ENCODE measurements around the gene KY. TPM values are rescaled to one million over a fixed set of nuclear protein-coding genes. Genes with fewer than 3 reads are reported as not detected.

The KY gene
- total RNA-seq, 4 donors from 2014 or later = 0.68 to 3.3 (median 1.8) TPM

GRCh38 chr3:134666885-134667284 is 16.1 kb upstream of the KY start:
- Histone ChIP-seq H3K36me3 (no peaks in the 10 kb centered on the region), H3K9me3 (no peaks in the 10 kb centered on the region), H3K4me3 (no peak overlapping the region), H3K27ac (no peak overlapping the region), H3K4me1 (peaks cover 17 to 19% of the 10 kb centered on the region in 2 donors), H3K27me3 (no peaks in the 10 kb centered on the region)
- intact Hi-C loops (cut with DNase I; ENCODE audit: low total_unique reads) = no loop called here
- no peak for DNase-seq
- in situ Hi-C loops (cut with MboI; ENCODE audit: low sequenced_read_pairs in 4 of 4) = no loop called here
- no peak for TF ChIP-seq POLR2A (IDR thresholded peaks at IDR 0.05)
- TF ChIP-seq, protein P1, sequence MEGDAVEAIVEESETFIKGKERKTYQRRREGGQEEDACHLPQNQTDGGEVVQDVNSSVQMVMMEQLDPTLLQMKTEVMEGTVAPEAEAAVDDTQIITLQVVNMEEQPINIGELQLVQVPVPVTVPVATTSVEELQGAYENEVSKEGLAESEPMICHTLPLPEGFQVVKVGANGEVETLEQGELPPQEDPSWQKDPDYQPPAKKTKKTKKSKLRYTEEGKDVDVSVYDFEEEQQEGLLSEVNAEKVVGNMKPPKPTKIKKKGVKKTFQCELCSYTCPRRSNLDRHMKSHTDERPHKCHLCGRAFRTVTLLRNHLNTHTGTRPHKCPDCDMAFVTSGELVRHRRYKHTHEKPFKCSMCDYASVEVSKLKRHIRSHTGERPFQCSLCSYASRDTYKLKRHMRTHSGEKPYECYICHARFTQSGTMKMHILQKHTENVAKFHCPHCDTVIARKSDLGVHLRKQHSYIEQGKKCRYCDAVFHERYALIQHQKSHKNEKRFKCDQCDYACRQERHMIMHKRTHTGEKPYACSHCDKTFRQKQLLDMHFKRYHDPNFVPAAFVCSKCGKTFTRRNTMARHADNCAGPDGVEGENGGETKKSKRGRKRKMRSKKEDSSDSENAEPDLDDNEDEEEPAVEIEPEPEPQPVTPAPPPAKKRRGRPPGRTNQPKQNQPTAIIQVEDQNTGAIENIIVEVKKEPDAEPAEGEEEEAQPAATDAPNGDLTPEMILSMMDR (IDR thresholded peaks at IDR 0.05 in 4 of 5, conservative IDR thresholded peaks at IDR 0.05 in 1 of 5) = no peak
- ATAC-seq = no peak

GRCh38 chr3:134666466-134666865 is 15.6 kb upstream of the KY start:
- Histone ChIP-seq H3K27ac (no peak overlapping the region), H3K27me3 (no peaks in the 10 kb centered on the region), H3K4me1 (peaks cover 17 to 19% of the 10 kb centered on the region in 2 donors), H3K9me3 (no peaks in the 10 kb centered on the region), H3K36me3 (no peaks in the 10 kb centered on the region), H3K4me3 (no peak overlapping the region)
- in situ Hi-C loops (cut with MboI; ENCODE audit: low sequenced_read_pairs in 4 of 4) = no loop called here
- DNase-seq = peak; percentile 39 to 59
- TF ChIP-seq, protein P1 (IDR thresholded peaks at IDR 0.05 in 4 of 5, conservative IDR thresholded peaks at IDR 0.05 in 1 of 5) = no peak
- TF ChIP-seq POLR2A (IDR thresholded peaks at IDR 0.05) = no peak
- intact Hi-C loops (cut with DNase I; ENCODE audit: low total_unique reads) = no loop called here
- peak; percentile 61 to 86 for ATAC-seq

DNA sequence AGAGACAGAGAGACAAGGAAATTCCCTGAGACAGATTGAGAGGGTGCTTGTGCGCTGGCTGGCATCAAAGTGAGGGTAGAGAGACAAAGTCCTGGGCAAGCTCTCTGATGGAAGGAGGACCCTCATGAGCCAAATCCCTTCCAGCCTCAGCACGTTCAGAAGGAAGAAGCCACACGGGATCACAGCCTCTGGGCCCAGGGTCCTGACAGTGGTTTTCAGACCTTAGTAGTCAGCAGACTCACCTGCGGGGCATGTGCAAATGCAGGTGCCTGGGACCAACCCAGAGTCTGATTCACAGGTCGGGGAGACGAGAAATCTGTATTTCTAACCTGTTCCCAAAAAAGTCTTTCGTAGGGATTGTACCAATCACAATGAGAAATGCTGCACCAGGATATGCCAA is 15.2 kb upstream of the KY start:
- intact Hi-C loops (cut with DNase I; ENCODE audit: low total_unique reads) = no loop called here
- in situ Hi-C loops (cut with MboI; ENCODE audit: low sequenced_read_pairs in 4 of 4) = no loop called here
- DNase-seq (no peak), ATAC-seq (no peak)
- Histone ChIP-seq H3K4me3 (no peak overlapping the region), H3K4me1 (peaks cover 17 to 19% of the 10 kb centered on the region in 2 donors), H3K27ac (no peak overlapping the region), H3K27me3 (no peaks in the 10 kb centered on the region), H3K9me3 (no peaks in the 10 kb centered on the region), H3K36me3 (no peaks in the 10 kb centered on the region)
- TF ChIP-seq, protein P1 (IDR thresholded peaks at IDR 0.05 in 4 of 5, conservative IDR thresholded peaks at IDR 0.05 in 1 of 5) = no peak
- no peak for TF ChIP-seq POLR2A (IDR thresholded peaks at IDR 0.05)

DNA sequence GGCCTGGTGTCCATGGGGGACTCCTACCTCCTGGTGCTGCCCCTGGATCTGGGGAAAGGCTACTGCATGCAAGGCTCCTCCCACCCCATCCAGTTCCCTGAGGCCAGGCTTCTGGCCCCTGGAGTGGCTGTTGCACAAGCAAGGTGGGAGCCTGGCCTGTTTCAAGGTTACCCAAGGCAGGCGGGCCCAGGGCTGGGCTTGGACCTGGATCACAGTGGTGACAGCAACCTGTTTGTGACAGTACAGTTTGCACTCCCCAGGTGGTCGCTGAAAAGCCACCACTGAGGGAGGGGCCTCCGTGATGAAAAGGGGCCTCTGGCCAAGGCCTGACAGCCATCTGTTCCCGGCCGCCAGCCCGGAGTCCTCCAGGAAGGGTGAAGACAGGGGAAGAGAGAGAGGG is 14.4 kb upstream of the KY start:
- no peak overlapping the region for H3K27ac ChIP-seq
- no peaks in the 10 kb centered on the region for H3K9me3 ChIP-seq
- no peaks in the 10 kb centered on the region for H3K27me3 ChIP-seq
- ATAC-seq = no peak
- no peak for DNase-seq
- in situ Hi-C loops (cut with MboI; ENCODE audit: low sequenced_read_pairs in 4 of 4) = no loop called here
- intact Hi-C loops (cut with DNase I; ENCODE audit: low total_unique reads) = no loop called here
- H3K36me3 ChIP-seq = no peaks in the 10 kb centered on the region
- no peak overlapping the region for H3K4me3 ChIP-seq
- peaks cover 17 to 19% of the 10 kb centered on the region in 2 donors for H3K4me1 ChIP-seq
- no peak for TF ChIP-seq POLR2A (IDR thresholded peaks at IDR 0.05)
- TF ChIP-seq, protein P1 (IDR thresholded peaks at IDR 0.05 in 4 of 5, conservative IDR thresholded peaks at IDR 0.05 in 1 of 5) = no peak

Data from gastrocnemius medialis (tissue), 4 donors.